Measurements from ENCODE around the gene HOXA1. TPM values are rescaled to one million over a fixed set of nuclear protein-coding genes. Genes with fewer than 3 reads are reported as not detected.
A peak's percentile ranks its signal among the peaks of the same experiment; 100 is the strongest.

The HOXA1 gene
- total RNA-seq, 2 donors from 2014 or later: 0.39 TPM; not detected in 1

DNA sequence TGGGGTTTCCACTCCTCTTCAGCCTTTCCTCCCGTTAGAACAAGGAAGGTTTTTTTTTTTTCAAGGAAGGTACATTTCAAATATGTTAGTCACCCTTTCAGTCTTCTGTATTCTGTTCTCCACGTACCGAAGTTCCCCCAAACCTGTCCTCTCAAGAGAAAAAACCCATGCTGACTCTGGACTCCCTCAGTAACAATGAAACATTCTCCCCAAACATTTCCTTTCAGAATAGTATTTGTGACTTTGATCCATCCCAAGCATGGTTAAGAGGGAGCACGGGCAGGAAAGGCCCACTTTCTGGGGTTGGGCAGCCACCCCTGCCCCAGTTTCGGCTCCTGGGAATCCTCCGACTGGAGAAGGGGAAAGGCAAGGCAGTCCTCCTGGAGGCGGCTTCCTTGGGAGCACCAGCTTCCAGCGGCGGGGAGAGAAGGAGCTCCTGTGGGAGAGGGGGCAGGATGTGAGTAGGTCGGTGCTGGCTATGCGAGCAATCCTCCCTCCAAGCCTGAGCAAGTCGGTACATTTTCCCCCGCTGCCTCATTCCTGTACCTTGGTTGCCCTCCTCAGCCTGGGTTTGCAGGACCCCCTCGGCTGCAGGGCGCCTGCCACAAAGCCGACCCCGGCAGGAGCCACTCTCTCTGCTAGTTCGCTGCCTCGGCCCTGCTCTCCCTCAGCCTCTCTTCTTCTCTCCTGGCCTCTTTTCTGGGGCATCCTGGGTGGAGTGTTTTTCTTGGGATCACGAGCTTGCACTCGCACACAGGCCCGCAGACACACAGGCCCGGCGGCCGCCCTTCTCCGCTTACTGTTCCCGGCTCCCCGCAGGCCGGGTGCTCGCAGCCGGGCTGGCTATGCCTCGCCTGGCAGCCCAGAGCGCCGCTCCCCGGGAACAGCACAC lies 2.1 kb upstream of the HOXA1 start:
- H3K27ac Mint-ChIP-seq: no peak overlapping the region
- no peaks in the 10 kb centered on the region for H3K9me3 Mint-ChIP-seq
- no peak for ATAC-seq (replicated peaks)
- peaks cover 61% of the 10 kb centered on the region for H3K27me3 Mint-ChIP-seq
- H3K4me3 Mint-ChIP-seq: peak overlapping the region; percentile 81
- H3K4me1 Mint-ChIP-seq: peaks cover 11% of the 10 kb centered on the region
- H3K36me3 Mint-ChIP-seq (ENCODE audit: low read depth): peaks cover 35% of the 10 kb centered on the region

DNA sequence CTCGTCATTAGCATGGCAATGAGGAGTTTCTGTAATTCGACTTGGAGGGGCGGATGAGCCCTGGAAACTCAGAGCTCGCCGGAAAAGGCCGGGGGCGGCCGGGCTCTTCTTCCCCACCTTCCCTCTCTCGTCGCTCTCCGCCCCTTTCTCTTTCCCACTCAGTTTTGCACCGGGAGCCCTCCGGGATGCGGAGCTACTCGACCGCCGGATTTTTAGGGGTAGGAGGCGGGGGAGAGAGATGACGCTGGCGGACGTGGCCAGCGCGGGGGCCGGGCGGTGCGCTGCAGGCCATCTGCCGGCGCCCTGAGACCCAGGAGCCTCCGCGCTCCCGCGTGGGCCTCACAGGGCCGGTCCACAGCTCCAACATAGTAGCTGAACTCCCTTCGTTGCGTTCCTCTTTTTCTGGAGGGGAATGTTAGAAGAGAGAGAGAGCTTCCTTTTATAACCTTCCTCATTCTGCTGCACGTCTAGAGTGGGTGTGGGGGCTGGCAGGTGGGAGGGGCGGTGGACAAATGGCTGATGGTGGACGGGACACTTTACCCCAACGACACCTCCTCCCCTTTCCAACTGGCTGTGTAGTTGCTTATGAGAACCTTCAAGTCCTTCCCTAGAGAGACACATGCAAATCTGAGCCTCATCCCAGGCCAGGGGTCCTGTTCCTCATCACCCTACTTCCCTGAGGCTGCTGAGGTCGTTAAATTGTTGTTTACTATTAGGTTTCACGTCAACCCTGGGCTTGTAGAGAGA lies 1.1 kb upstream of the HOXA1 start:
- no peak overlapping the region for H3K27ac Mint-ChIP-seq
- H3K27me3 Mint-ChIP-seq: peaks cover 63% of the 10 kb centered on the region
- peak; percentile 20 for ATAC-seq (replicated peaks)
- peaks cover 5% of the 10 kb centered on the region for H3K4me1 Mint-ChIP-seq
- H3K36me3 Mint-ChIP-seq (ENCODE audit: low read depth): peaks cover 27% of the 10 kb centered on the region
- H3K9me3 Mint-ChIP-seq: no peaks in the 10 kb centered on the region
- H3K4me3 Mint-ChIP-seq: peak overlapping the region; percentile 81

DNA sequence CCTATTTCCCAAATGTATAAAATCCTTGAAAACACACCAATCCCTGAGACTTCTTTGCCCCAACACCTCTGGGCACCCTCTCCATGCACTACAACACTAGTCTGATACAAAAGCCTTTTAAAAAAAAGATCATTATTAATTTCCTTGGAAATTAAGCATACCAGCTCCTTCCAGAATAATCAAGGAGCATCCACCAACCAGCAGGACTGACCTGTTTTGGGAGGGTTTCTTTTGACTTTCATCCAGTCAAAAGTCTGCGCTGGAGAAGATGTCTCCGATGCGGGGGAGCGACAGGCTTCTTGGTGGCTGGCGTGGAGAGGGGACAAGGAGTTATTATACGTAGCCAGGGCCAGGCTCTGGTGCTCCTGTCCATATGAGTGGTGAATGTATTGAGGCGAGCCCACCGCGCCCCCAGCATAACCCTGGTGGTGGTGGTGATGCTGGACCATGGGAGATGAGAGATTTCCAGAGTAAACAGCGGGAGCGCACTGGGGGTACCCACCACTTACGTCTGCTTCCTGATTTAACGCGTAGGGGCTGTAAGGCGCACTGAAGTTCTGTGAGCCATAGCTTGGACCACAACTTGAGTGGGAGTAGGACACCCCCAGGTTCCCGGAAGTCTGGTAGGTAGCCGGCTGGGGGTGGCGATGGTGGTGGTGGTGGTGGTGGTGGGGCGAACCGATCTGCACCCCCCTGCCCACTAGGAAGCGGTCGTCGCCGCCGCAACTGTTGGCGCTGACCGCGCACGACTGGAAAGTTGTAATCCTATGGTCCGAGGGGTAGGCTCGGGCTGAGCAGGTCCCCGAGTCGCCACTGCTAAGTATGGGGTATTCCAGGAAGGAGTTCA lies 527 bp downstream of the HOXA1 start:
- H3K4me3 Mint-ChIP-seq: peak overlapping the region; percentile 81
- ATAC-seq (replicated peaks): peak; percentile 18
- H3K27ac Mint-ChIP-seq: no peak overlapping the region
- H3K27me3 Mint-ChIP-seq: peaks cover 65% of the 10 kb centered on the region
- H3K9me3 Mint-ChIP-seq: no peaks in the 10 kb centered on the region
- peaks cover 5% of the 10 kb centered on the region for H3K4me1 Mint-ChIP-seq
- H3K36me3 Mint-ChIP-seq (ENCODE audit: low read depth): peaks cover 10% of the 10 kb centered on the region

DNA sequence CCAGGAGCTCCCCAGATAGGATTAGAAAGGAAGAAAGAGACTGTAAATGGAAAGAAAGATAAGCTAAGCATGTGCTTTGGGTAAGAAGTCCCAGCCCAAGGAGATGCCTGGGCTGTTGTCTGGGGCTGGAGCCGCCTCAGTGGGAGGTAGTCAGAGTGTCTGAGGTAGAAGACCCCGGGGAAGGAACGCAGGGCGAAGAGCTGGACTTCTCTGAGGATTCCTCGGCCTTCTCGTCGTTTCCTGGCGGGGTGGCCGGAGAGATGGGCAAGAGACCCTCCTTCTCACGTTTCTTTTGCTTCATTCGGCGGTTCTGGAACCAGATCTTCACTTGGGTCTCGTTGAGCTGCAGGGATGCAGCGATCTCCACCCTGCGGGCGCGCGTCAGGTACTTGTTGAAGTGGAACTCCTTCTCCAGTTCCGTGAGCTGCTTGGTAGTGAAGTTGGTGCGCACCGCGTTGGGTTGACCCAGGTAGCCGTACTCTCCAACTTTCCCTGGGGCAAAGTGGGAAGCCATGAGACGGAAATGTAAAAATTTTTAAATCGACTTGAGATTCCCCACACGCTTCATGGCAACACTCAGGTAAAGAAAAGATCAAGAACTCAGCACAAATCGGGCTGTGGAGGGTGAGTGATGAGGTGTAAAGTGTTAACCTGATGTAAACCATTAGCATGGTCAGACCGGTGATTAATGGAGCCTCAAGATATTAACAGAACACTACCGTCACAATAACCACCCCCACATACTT lies 1.3 kb downstream of the HOXA1 start:
- Mint-ChIP-seq H3K27me3 (peaks cover 64% of the 10 kb centered on the region), H3K27ac (no peak overlapping the region), H3K36me3 (ENCODE audit: low read depth) (peaks cover 2% of the 10 kb centered on the region), H3K4me3 (peak overlapping the region; percentile 81), H3K4me1 (peaks cover 5% of the 10 kb centered on the region), H3K9me3 (no peaks in the 10 kb centered on the region)
- no peak for ATAC-seq (replicated peaks)

DNA sequence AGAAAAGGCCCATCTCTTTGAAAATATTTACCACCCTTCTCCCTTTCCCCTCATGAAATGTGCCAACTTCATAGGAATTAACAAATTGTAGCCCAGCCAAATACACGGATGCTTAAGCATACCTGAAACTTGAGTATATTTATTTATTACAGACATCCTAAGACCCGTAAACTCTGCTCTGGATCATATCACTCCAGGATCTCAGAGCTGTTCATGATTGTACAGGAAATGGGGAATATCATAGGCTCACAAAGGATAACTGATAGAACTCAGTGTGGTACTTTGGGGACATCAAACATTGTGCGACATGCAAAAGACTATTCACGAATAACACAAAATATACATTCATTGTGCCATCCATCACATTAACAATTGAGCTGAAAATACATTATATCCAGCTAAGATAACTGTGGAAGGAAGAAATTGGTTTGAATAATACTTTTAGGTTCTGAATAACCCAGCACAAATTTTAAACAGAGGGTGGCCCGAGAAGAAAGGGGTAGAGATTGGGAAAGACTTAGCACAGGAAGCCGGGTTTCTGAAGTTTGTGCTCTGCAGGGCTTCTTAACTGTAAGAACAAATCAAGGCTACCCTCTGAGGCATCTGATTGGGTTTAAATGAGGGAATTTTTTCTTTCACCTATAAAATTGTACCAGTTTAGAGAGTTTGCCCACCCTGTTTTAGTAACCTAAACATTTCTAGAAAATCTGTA lies 2.5 kb downstream of the HOXA1 start:
- Mint-ChIP-seq H3K4me1 (peaks cover 5% of the 10 kb centered on the region), H3K27me3 (peaks cover 73% of the 10 kb centered on the region), H3K36me3 (ENCODE audit: low read depth) (no peaks in the 10 kb centered on the region), H3K4me3 (no peak overlapping the region), H3K9me3 (no peaks in the 10 kb centered on the region), H3K27ac (no peak overlapping the region)
- no peak for ATAC-seq (replicated peaks)

DNA sequence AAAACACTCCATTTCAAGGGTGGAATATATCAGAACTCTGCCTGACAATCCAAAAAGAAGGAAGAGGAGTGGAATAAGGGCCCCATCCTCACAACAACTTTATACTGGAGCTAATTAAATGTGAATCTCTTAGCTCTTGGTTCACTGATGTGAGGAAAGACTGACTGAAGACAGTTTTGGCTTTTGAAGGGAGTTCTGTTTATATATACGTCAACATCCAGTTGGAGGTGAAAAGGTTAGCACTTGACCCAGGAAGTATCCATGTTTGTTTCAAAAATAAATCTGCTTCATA lies 3.0 kb downstream of the HOXA1 start:
- Mint-ChIP-seq H3K27me3 (peaks cover 76% of the 10 kb centered on the region), H3K36me3 (ENCODE audit: low read depth) (peaks cover under 1% of the 10 kb centered on the region), H3K4me1 (peaks cover 5% of the 10 kb centered on the region), H3K4me3 (no peak overlapping the region), H3K27ac (no peak overlapping the region), H3K9me3 (no peaks in the 10 kb centered on the region)
- ATAC-seq (replicated peaks): no peak

DNA sequence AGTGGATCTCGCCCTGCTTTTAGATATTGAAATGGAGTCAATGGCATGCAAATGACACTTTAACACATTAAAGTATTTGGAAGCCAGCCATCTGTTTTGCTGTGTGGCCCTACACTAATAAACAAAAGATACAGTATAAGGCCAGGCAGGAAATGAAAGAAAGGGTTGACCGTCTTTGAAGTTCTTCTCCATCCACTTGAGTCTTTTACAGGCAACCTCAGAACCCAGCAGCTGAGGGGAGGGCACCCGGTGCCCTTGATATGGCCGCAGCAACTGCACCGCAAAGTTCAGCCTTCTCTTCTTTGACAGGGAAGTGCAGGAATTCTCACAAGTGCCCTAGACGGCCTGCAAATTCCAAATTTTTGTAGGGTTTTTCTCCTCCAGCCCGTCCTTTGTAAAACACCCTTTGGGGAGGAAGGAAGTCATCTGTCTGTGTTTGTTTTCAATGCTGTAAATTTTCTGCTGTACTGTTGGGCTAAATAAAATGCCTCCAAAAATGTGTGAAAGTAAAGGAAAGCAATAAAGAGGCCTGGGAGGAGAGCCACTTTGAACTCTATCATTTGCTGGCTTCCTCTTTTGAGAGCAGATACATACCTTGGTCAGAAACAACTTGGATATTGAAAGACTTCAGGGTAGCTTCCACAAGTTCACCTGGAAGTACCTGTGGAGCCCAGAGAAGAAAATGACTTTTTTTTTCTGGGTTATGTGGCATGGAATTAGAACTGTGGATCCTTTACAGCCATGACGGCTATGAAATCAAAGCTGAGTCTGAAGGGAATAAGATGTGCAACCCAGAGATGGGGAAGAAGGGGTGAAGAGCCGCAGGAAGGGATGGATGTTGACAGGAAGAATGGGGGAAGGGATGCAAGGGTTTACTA lies 3.6 kb downstream of the HOXA1 start:
- H3K4me3 Mint-ChIP-seq: no peak overlapping the region
- H3K4me1 Mint-ChIP-seq: peaks cover 2% of the 10 kb centered on the region

DNA sequence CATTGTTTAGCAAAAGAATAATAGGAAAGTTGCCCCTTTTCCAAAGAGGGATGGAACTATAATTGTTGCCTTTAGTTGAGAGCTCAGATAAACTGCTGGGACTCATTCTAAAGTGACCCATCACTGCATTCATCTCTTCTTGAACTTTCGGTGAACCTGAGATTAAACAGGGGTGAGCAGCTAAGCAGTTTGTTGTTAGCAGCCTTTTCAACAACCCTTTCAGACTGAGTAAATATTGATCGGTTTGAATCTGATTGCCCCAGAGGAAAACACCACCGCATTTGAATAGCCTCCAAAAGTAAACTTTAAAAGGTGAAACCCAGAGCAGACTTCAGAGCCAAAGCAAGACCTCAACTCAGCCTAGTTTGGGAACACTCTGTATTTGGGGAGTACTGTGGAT lies 4.7 kb downstream of the HOXA1 start:
- no peak overlapping the region for H3K27ac Mint-ChIP-seq
- no peak overlapping the region for H3K4me3 Mint-ChIP-seq
- H3K4me1 Mint-ChIP-seq: no peaks in the 10 kb centered on the region
- no peak for ATAC-seq (replicated peaks)
- H3K9me3 Mint-ChIP-seq: no peaks in the 10 kb centered on the region
- peaks cover 7% of the 10 kb centered on the region for H3K36me3 Mint-ChIP-seq (ENCODE audit: low read depth)
- H3K27me3 Mint-ChIP-seq: peaks cover 81% of the 10 kb centered on the region

More for the DNA sequence above, 3.6 kb downstream of the HOXA1 start:
- Mint-ChIP-seq H3K9me3 (no peaks in the 10 kb centered on the region), H3K27me3 (peaks cover 80% of the 10 kb centered on the region), H3K36me3 (ENCODE audit: low read depth) (peaks cover 6% of the 10 kb centered on the region), H3K27ac (no peak overlapping the region)
- no peak for ATAC-seq (replicated peaks)

DNA sequence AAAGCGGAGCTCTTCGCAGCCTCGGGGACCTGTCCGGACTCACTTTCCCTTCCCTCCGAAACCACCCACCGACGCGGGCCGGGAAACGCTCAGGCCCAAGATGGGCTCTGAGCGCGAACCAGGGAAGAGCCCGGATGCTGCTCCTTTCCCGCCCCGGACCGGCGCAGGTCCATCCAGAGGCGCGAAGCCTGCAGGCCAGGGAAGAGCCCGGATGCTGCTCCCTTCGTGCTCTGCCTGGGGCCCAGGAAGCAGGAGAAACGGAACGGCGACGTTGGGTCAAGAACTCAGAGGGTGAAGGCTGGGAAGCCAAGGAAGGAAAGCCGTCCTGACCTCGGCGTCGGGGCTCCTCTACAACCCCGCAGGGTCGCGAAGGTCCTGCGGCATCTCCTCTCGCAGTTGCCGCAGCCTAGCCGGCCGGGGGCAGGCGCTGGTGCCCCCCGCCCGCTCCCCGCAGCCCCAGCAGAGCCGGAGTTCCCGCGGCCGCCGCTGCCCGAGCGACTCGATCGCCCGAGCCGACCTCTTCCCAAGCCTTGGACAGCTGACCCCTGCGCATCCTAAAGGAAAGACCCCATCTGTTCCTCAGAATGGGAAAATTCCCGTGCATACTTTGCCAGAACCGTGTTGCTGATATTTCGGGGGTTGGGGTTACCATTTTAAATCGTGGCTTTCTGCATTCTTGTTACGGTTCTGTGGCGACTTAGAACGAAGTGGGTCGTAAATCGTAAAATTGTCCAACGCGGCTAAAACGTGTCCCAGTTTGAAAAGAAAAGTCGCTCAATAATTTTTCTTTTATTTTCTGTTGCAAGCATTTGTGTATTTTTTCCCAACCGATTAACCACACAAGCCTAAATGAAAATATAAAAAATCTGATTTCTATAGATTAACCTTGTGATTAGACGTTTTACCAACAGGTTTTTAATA lies 7.5 kb downstream of the HOXA1 start:
- no peaks in the 10 kb centered on the region for H3K4me1 Mint-ChIP-seq
- H3K4me3 Mint-ChIP-seq: peak overlapping the region; percentile 25
- no peak for ATAC-seq (replicated peaks)
- H3K27ac Mint-ChIP-seq: no peak overlapping the region
- peaks cover 62% of the 10 kb centered on the region for H3K27me3 Mint-ChIP-seq
- peaks cover 7% of the 10 kb centered on the region for H3K36me3 Mint-ChIP-seq (ENCODE audit: low read depth)
- H3K9me3 Mint-ChIP-seq: no peaks in the 10 kb centered on the region

DNA sequence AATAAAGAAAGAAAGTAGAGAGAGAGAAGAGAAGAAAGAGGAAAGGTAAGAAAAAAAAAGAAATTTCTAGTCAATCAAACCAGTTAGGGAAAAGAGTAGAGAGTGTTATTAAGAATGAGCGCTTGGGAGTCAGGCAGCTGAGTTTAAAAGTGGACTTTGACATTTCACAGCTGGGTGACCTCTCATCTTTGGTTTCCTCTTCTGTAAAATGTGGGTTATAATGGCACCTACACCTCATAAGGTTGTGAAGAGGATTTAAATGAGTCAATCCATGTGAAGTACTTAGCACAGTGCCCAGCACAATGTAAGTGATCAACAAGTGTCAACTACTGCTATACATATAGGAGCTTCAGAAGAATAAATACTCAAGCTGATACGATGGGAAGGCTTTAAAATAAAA lies 12.2 kb downstream of the HOXA1 start:
- H3K36me3 Mint-ChIP-seq (ENCODE audit: low read depth): peaks cover 7% of the 10 kb centered on the region
- no peak overlapping the region for H3K4me3 Mint-ChIP-seq
- H3K27me3 Mint-ChIP-seq: peaks cover 21% of the 10 kb centered on the region
- no peaks in the 10 kb centered on the region for H3K4me1 Mint-ChIP-seq
- no peak overlapping the region for H3K27ac Mint-ChIP-seq
- H3K9me3 Mint-ChIP-seq: no peaks in the 10 kb centered on the region
- no peak for ATAC-seq (replicated peaks)

DNA sequence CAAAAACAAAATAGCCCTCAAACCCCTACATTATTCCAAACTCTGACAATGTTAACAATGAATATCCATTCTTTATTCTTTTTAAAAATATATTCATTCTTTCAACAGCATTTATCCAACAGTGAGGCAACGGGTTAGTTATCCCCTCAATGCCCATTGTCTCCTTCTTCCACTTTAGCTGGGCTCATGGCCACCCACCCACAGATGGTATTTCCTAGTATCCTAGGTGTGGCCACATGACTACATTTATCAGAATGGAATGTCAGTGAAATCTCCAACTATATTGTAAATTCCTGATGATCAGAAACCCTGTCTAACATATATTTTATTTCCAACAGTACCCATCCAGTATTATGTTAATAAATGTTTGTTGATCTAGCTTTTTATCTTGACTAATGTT lies 13.6 kb downstream of the HOXA1 start:
- H3K27ac Mint-ChIP-seq: no peak overlapping the region
- ATAC-seq (replicated peaks): no peak
- no peaks in the 10 kb centered on the region for H3K9me3 Mint-ChIP-seq
- H3K27me3 Mint-ChIP-seq: peaks cover 10% of the 10 kb centered on the region
- H3K36me3 Mint-ChIP-seq (ENCODE audit: low read depth): peaks cover under 1% of the 10 kb centered on the region
- H3K4me1 Mint-ChIP-seq: no peaks in the 10 kb centered on the region
- H3K4me3 Mint-ChIP-seq: no peak overlapping the region

DNA sequence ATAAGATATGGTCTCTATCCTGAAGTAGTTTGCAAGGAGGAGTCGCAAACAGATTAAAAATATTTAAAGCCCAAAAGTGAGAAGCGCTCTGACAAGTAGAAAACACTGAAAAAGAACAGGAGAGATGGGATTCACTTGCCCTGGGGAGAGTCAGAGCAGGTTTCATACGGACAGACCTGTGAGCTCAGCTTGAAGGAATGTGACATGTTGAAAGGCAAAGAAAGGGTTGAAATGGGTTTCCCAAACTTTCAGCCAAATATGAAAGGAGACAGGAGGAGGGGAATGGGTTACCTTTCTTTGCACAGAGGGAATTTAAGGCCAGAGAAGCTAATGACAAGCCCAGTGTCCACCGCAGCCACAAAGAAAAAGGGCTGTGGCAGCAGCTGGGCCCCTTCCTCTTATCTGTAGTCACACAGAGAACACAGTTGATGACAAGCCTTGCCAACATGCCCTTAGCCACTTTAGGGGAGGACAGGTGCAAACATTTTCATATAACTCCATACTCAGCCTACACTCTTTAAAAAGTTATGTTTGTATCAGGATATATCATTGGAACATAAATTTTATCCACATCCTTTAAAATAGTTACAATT lies 14.9 kb downstream of the HOXA1 start:
- Mint-ChIP-seq H3K27ac (no peak overlapping the region), H3K36me3 (ENCODE audit: low read depth) (no peaks in the 10 kb centered on the region), H3K4me3 (no peak overlapping the region), H3K4me1 (no peaks in the 10 kb centered on the region), H3K27me3 (peaks cover 9% of the 10 kb centered on the region), H3K9me3 (no peaks in the 10 kb centered on the region)
- ATAC-seq (replicated peaks): no peak

Data from activated T-helper 17 cell treated with anti-CD3 and anti-CD28 coated beads, Interleukin-2, amount 50 U/mL, for 72 hours (primary cell).